HS-27A (cell line): ENCODE results near the gene GFRA1.
"Not testable (repeated sequence)": the region's sequence is repeated elsewhere in the genome, so short reads cannot be mapped to it uniquely, and the experiment has no call there.

Experiments
- DNase-seq: peaks from one replicate; pipeline ENCODE4 v3.0.0-alpha.2; 2012; ENCODE audit warnings: low read depth, missing footprints

GFRA1 gene

GRCh38 chr10:116197946-116198675 is 74.9 kb downstream of the GFRA1 start:
- no peak for DNase-seq

GRCh38 chr10:116195583-116195982 is 77.4 kb downstream of the GFRA1 start:
- DNase-seq = no peak

- no peak for DNase-seq
These were observed 78.0 kb downstream of the GFRA1 start for GRCh38 chr10:116195039-116195438.

GRCh38 chr10:116194061-116194460 is 78.9 kb downstream of the GFRA1 start:
- no peak for DNase-seq

GRCh38 chr10:116190883-116191282 is 82.1 kb downstream of the GFRA1 start:
- DNase-seq = no peak

- DNase-seq = no peak
These were observed 86.7 kb downstream of the GFRA1 start for GRCh38 chr10:116186273-116186672.

- DNase-seq = no peak
These were observed 87.7 kb downstream of the GFRA1 start for GRCh38 chr10:116185199-116185867.

- no peak for DNase-seq
These were observed 88.6 kb downstream of the GFRA1 start for GRCh38 chr10:116184512-116184794.

- DNase-seq = no peak
These were observed 89.1 kb downstream of the GFRA1 start for GRCh38 chr10:116183733-116184511.

- no peak for DNase-seq
These were observed 90.6 kb downstream of the GFRA1 start for GRCh38 chr10:116182426-116182825.

GRCh38 chr10:116178086-116178605 is 94.9 kb downstream of the GFRA1 start:
- DNase-seq = no peak

GRCh38 chr10:116175231-116175630 is 97.8 kb downstream of the GFRA1 start:
- no peak for DNase-seq

GRCh38 chr10:116171505-116171904 is 101.5 kb downstream of the GFRA1 start:
- no peak for DNase-seq

- peak; percentile 26 for DNase-seq
These were observed 102.2 kb downstream of the GFRA1 start for GRCh38 chr10:116170815-116171250.

- no peak for DNase-seq
These were observed 103.1 kb downstream of the GFRA1 start for GRCh38 chr10:116169782-116170445.

- DNase-seq = no peak
These were observed 104.3 kb downstream of the GFRA1 start for GRCh38 chr10:116168745-116169144.

- no peak for DNase-seq
These were observed 104.7 kb downstream of the GFRA1 start for GRCh38 chr10:116168329-116168728.

GRCh38 chr10:116165941-116166340 is 107.1 kb downstream of the GFRA1 start:
- not testable (repeated sequence) for DNase-seq

- no peak for DNase-seq
These were observed 108.7 kb downstream of the GFRA1 start for GRCh38 chr10:116164291-116164690.

GRCh38 chr10:116163333-116164131 is 109.5 kb downstream of the GFRA1 start:
- DNase-seq = no peak

- no peak for DNase-seq
These were observed 110.2 kb downstream of the GFRA1 start for GRCh38 chr10:116162851-116163250.
